GM11168 (cell line): ENCODE measurements around the gene GRIP1.
"Not testable (repeated sequence)": the region's sequence is repeated elsewhere in the genome, so short reads cannot be mapped to it uniquely, and the experiment has no call there.

Experiments
- in situ Hi-C: fragments of 300-500 bp; cut with MboI; formaldehyde crosslinking; loops from one replicate; pipeline ENCODE4 v1.12.0; 2022; ENCODE audit warnings: low sequenced_read_pairs; ENCODE audit not compliant: unreplicated experiment

Gene GRIP1

GRCh38 chr12:66352197-66352596, 326.7 kb downstream of the GRIP1 start:
- in situ Hi-C loops: no loop called here

GRCh38 chr12:66351301-66351700, 327.6 kb downstream of the GRIP1 start:
- in situ Hi-C loops: no loop called here

- in situ Hi-C loops: no loop called here
Measured at GRCh38 chr12:66345956-66346355, 332.9 kb downstream of the GRIP1 start.

- in situ Hi-C loops: no loop called here
Measured at GRCh38 chr12:66345212-66345611, 333.7 kb downstream of the GRIP1 start.

GRCh38 chr12:66341126-66341525, 337.8 kb downstream of the GRIP1 start:
- in situ Hi-C loops: no loop called here

- in situ Hi-C loops: no loop called here
Measured at GRCh38 chr12:66340131-66340530, 338.7 kb downstream of the GRIP1 start.

- in situ Hi-C loops: no loop called here
Measured at GRCh38 chr12:66337381-66338010, 341.4 kb downstream of the GRIP1 start.

GRCh38 chr12:66335746-66336145, 343.1 kb downstream of the GRIP1 start:
- in situ Hi-C loops: no loop called here

GRCh38 chr12:66331814-66332213, 347.1 kb downstream of the GRIP1 start:
- in situ Hi-C loops: no loop called here

- in situ Hi-C loops: no loop called here
Measured at GRCh38 chr12:66331016-66331415, 347.9 kb downstream of the GRIP1 start.

- in situ Hi-C loops: no loop called here
Measured at GRCh38 chr12:66329941-66330340, 348.9 kb downstream of the GRIP1 start.

- in situ Hi-C loops: no loop called here
Measured at GRCh38 chr12:66323017-66323416, 355.9 kb downstream of the GRIP1 start.

GRCh38 chr12:66321435-66321834, 357.4 kb downstream of the GRIP1 start:
- in situ Hi-C loops: no loop called here

GRCh38 chr12:66320996-66321395, 357.9 kb downstream of the GRIP1 start:
- in situ Hi-C loops: no loop called here

GRCh38 chr12:66319266-66319954, 359.5 kb downstream of the GRIP1 start:
- in situ Hi-C loops: no loop called here

- in situ Hi-C loops: no loop called here
Measured at GRCh38 chr12:66314278-66314677, 364.6 kb downstream of the GRIP1 start.

- in situ Hi-C loops: no loop called here
Measured at GRCh38 chr12:66312189-66312588, 366.7 kb downstream of the GRIP1 start.

GRCh38 chr12:66309606-66310005, 369.3 kb downstream of the GRIP1 start:
- in situ Hi-C loops: no loop called here

GRCh38 chr12:66304296-66304900, 374.5 kb downstream of the GRIP1 start:
- in situ Hi-C loops: no loop called here

- in situ Hi-C loops: not testable (repeated sequence)
Measured at GRCh38 chr12:66303316-66303804, 375.5 kb downstream of the GRIP1 start.

GRCh38 chr12:66302827-66303169, 376.1 kb downstream of the GRIP1 start:
- in situ Hi-C loops: no loop called here
